ENCODE results near the gene PRB4.
"Not testable (repeated sequence)": the region's sequence is repeated elsewhere in the genome, so short reads cannot be mapped to it uniquely, and the experiment has no call there.

The PRB4 gene

GRCh38 chr12:11310336-11310735, at the start of gene PRB4:
Gene PRB4, minus strand, starts transcription at chr12:11310436. Its CDS starts 38 bp downstream, at chr12:11310398.
- H3K36me3 Mint-ChIP-seq (ENCODE audit: low read depth) = peaks cover 2% of the 10 kb centered on the region
- no peak within 1 kb of the TSS for H3K4me3 Mint-ChIP-seq
- peaks cover 6% of the 10 kb centered on the region for H3K9me3 Mint-ChIP-seq
- DNase-seq = no peak
- H3K4me1 Mint-ChIP-seq = peaks cover 3% of the 10 kb centered on the region
- peaks cover 17% of the 10 kb centered on the region for H3K27me3 Mint-ChIP-seq (ENCODE audit: low read depth, poor library complexity)
- no peak within 1 kb of the TSS for H3K27ac Mint-ChIP-seq
- no peak for TF ChIP-seq CTCF (IDR thresholded peaks at IDR 0.05)

- H3K36me3 Mint-ChIP-seq (ENCODE audit: low read depth); H3K4me1 Mint-ChIP-seq; DNase-seq; H3K4me3 Mint-ChIP-seq; H3K9me3 Mint-ChIP-seq; H3K27ac Mint-ChIP-seq: not testable (repeated sequence)
- peaks cover 11% of the 10 kb centered on the region for H3K27me3 Mint-ChIP-seq (ENCODE audit: low read depth, poor library complexity)
Observed at GRCh38 chr12:11351736-11352135, 41.5 kb upstream of the PRB4 start.

- Mint-ChIP-seq H3K27ac (no peak overlapping the region), H3K4me1 (no peaks in the 10 kb centered on the region)
- TF ChIP-seq CTCF (IDR thresholded peaks at IDR 0.05) = no peak
Observed at GRCh38 chr12:11348439-11348838, 38.2 kb upstream of the PRB4 start.

GRCh38 chr12:11347810-11348209, 37.6 kb upstream of the PRB4 start:
- H3K4me1 Mint-ChIP-seq = no peaks in the 10 kb centered on the region
- no peak overlapping the region for H3K4me3 Mint-ChIP-seq
- H3K27ac Mint-ChIP-seq = no peak overlapping the region
- H3K36me3 Mint-ChIP-seq (ENCODE audit: low read depth) = no peaks in the 10 kb centered on the region
- peak; percentile 34 for TF ChIP-seq CTCF (IDR thresholded peaks at IDR 0.05)
- DNase-seq = no peak
- peaks cover 3% of the 10 kb centered on the region for H3K27me3 Mint-ChIP-seq (ENCODE audit: low read depth, poor library complexity)
- H3K9me3 Mint-ChIP-seq = no peaks in the 10 kb centered on the region

More at GRCh38 chr12:11348439-11348838, 38.2 kb upstream of the PRB4 start:
- DNase-seq = no peak
- H3K36me3 Mint-ChIP-seq (ENCODE audit: low read depth) = no peaks in the 10 kb centered on the region
- H3K4me3 Mint-ChIP-seq = no peak overlapping the region
- no peaks in the 10 kb centered on the region for H3K9me3 Mint-ChIP-seq
- H3K27me3 Mint-ChIP-seq (ENCODE audit: low read depth, poor library complexity) = peaks cover 3% of the 10 kb centered on the region

GRCh38 chr12:11344500-11344899, 34.3 kb upstream of the PRB4 start:
- H3K27ac Mint-ChIP-seq = no peak overlapping the region

GRCh38 chr12:11324426-11324825, 14.2 kb upstream of the PRB4 start:
- no peak for TF ChIP-seq CTCF (IDR thresholded peaks at IDR 0.05)
- H3K4me1 Mint-ChIP-seq = no peaks in the 10 kb centered on the region
- H3K27ac Mint-ChIP-seq = no peak overlapping the region
- no peak for DNase-seq
- peaks cover 5% of the 10 kb centered on the region for H3K27me3 Mint-ChIP-seq (ENCODE audit: low read depth, poor library complexity)
- H3K36me3 Mint-ChIP-seq (ENCODE audit: low read depth) = no peaks in the 10 kb centered on the region
- no peaks in the 10 kb centered on the region for H3K9me3 Mint-ChIP-seq
- H3K4me3 Mint-ChIP-seq = no peak overlapping the region

More at GRCh38 chr12:11344500-11344899, 34.3 kb upstream of the PRB4 start:
- TF ChIP-seq CTCF (IDR thresholded peaks at IDR 0.05) = no peak
- H3K4me3 Mint-ChIP-seq = no peak overlapping the region
- H3K36me3 Mint-ChIP-seq (ENCODE audit: low read depth) = no peaks in the 10 kb centered on the region
- peaks cover 5% of the 10 kb centered on the region for H3K9me3 Mint-ChIP-seq
- no peak for DNase-seq
- peaks cover 3% of the 10 kb centered on the region for H3K27me3 Mint-ChIP-seq (ENCODE audit: low read depth, poor library complexity)
- H3K4me1 Mint-ChIP-seq = no peaks in the 10 kb centered on the region

Data from nephron progenitor cell (in vitro differentiated cells).